SU-DHL-6 (cell line): ENCODE data around the gene RAB4B.
"Not testable (repeated sequence)": the region's sequence is repeated elsewhere in the genome, so short reads cannot be mapped to it uniquely, and the experiment has no call there.

Experiments
- H2AFZ ChIP-seq: fragments of 200-600 bp; sonication (generic); 2 replicates; pipeline ENCODE4 v1.6.1; 2014; ENCODE audit warnings: low read depth, mild to moderate bottlenecking, moderate library complexity, mixed read lengths, antibody characterized with exemption, low read length; ENCODE audit not compliant: severe bottlenecking
- H3F3A ChIP-seq: fragments of 200-600 bp; shearing (Covaris generic); 2 replicates; pipeline ENCODE4 v1.6.0; 2016; ENCODE audit warnings: antibody characterized with exemption, mild to moderate bottlenecking; ENCODE audit not compliant: insufficient read depth
- H3K27ac ChIP-seq: fragments of 200-600 bp; sonication (generic); 2 replicates; pipeline ENCODE4 v1.5.1; 2016; ENCODE audit warnings: low read depth, mild to moderate bottlenecking, low read length, moderate library complexity, mixed read lengths
- H3K27me3 ChIP-seq: fragments of 200-600 bp; sonication (generic), shearing (Covaris generic); 2 replicates; pipeline ENCODE4 v1.6.0; 2014; ENCODE audit warnings: mild to moderate bottlenecking, low read length
- H3K36me3 ChIP-seq: fragments of 200-600 bp; sonication (generic); 2 replicates; pipeline ENCODE4 v1.6.1; 2014; ENCODE audit warnings: mild to moderate bottlenecking, low read length, mixed read lengths
- H3K4me2 ChIP-seq: fragments of 300-600, 200-600 bp; shearing (Covaris generic), sonication (generic); 2 replicates; pipeline ENCODE4 v1.6.0; 2014; ENCODE audit warnings: low read length, low read depth, mild to moderate bottlenecking; ENCODE audit not compliant: poor library complexity, severe bottlenecking
- H3K4me3 ChIP-seq: fragments of 200-600 bp; sonication (generic); 2 replicates; pipeline ENCODE4 v1.5.1; 2014; ENCODE audit warnings: antibody characterized with exemption, low read length, mild to moderate bottlenecking, mixed read lengths; ENCODE audit not compliant: insufficient read depth, poor library complexity, severe bottlenecking
- H3K79me2 ChIP-seq: fragments of 200-600 bp; sonication (generic); 2 replicates; pipeline ENCODE4 v1.6.1; 2014; ENCODE audit warnings: mild to moderate bottlenecking, low read length, moderate library complexity; ENCODE audit not compliant: insufficient read depth
- H3K9ac ChIP-seq: fragments of 200-600 bp; sonication (generic); 2 replicates; pipeline ENCODE4 v1.7.0; 2014; ENCODE audit warnings: mild to moderate bottlenecking, low read length
- H3K9me2 ChIP-seq: fragments of 200-600 bp; sonication (generic); replicated peaks from 2 replicates; pipeline ENCODE4 v1.6.1; 2014; ENCODE audit warnings: low read length; ENCODE audit not compliant: insufficient read depth
- H3K9me3 ChIP-seq: fragments of 200-600 bp; sonication (generic); 2 replicates; pipeline ENCODE4 v1.6.1; 2014; ENCODE audit warnings: low read length, mixed read lengths; ENCODE audit not compliant: insufficient read depth
- H4K20me1 ChIP-seq: fragments of 200-600 bp; sonication (generic); 2 replicates; pipeline ENCODE4 v1.6.1; 2014; ENCODE audit warnings: low read depth, mild to moderate bottlenecking, antibody characterized with exemption, low read length, moderate library complexity, mixed read lengths
- CTCF ChIP-seq: fragments of 200-600 bp; sonication (generic); IDR thresholded peaks from one replicate; pipeline ENCODE4 v1.5.1; 2017; ENCODE audit warnings: antibody characterized with exemption, mild to moderate bottlenecking, low read length, moderate library complexity; ENCODE audit not compliant: insufficient read depth, poor library complexity, severe bottlenecking
- EZH2phosphoT487 ChIP-seq: fragments of 200-600 bp; sonication (generic), shearing (Covaris generic); conservative IDR thresholded peaks from 2 replicates; pipeline ENCODE4 v1.6.1; 2018; ENCODE audit warnings: mild to moderate bottlenecking, antibody characterized with exemption, low read length, moderate library complexity, mixed read lengths

Gene RAB4B

GRCh38 chr19:40810160-40810559 lies 32.1 kb downstream of the RAB4B start:
- Histone ChIP-seq H3K27ac (no peak overlapping the region), H3K4me3 (no peak overlapping the region)

GRCh38 chr19:40810649-40811408 lies 32.8 kb downstream of the RAB4B start:
- not testable (repeated sequence) for H3K36me3 ChIP-seq, H4K20me1 ChIP-seq, H2AFZ ChIP-seq, H3K9ac ChIP-seq, H3F3A ChIP-seq, H3K9me3 ChIP-seq, H3K27me3 ChIP-seq, H3K27ac ChIP-seq, H3K9me2 ChIP-seq
- Histone ChIP-seq H3K4me3 (peak overlapping the region; percentile 33), H3K4me2 (peak overlapping the region; percentile 48), H3K79me2 (peaks cover 15% of the 10 kb centered on the region; the same call in 1 of the 2 replicates)

More at GRCh38 chr19:40810160-40810559, 32.1 kb downstream of the RAB4B start:
- TF ChIP-seq CTCF (no peak), EZH2phosphoT487 (no peak)
- H3K4me2 ChIP-seq, result no peak overlapping the region
- peaks cover 16% of the 10 kb centered on the region; the same call in 1 of the 2 replicates for H3K79me2 ChIP-seq
- no peaks in the 10 kb centered on the region for H4K20me1 ChIP-seq
- no peak overlapping the region for H2AFZ ChIP-seq
- H3K36me3 ChIP-seq, result no peaks in the 10 kb centered on the region
- no peaks in the 10 kb centered on the region for H3K9me2 ChIP-seq
- no peak overlapping the region for H3K9ac ChIP-seq
- no peaks in the 10 kb centered on the region for H3F3A ChIP-seq
- no peaks in the 10 kb centered on the region for H3K9me3 ChIP-seq
- no peaks in the 10 kb centered on the region for H3K27me3 ChIP-seq

GRCh38 chr19:40811478-40812341 lies 33.7 kb downstream of the RAB4B start:
- Histone ChIP-seq H3K9me2 (no peaks in the 10 kb centered on the region), H4K20me1 (no peaks in the 10 kb centered on the region), H3K9ac (no peak overlapping the region), H3K36me3 (no peaks in the 10 kb centered on the region), H3K79me2 (0 out of 2 replicates have a peak, but pooled peaks cover 7% of the 10 kb centered on the region), H3K27ac (no peak overlapping the region), H3K9me3 (no peaks in the 10 kb centered on the region), H3F3A (no peaks in the 10 kb centered on the region), H3K27me3 (no peaks in the 10 kb centered on the region), H2AFZ (no peak overlapping the region), H3K4me2 (peak overlapping the region; percentile 48), H3K4me3 (no peak overlapping the region)
- no peak for TF ChIP-seq EZH2phosphoT487
- no peak for TF ChIP-seq CTCF

- not testable (repeated sequence) for H3K9ac ChIP-seq, H3F3A ChIP-seq, H3K27ac ChIP-seq, H3K79me2 ChIP-seq, H3K4me3 ChIP-seq, H3K9me2 ChIP-seq, H3K9me3 ChIP-seq, H3K36me3 ChIP-seq, H2AFZ ChIP-seq, H3K4me2 ChIP-seq, H4K20me1 ChIP-seq, H3K27me3 ChIP-seq
These were observed 34.5 kb downstream of the RAB4B start for GRCh38 chr19:40812571-40812970.
